Neural progenitor cell (in vitro differentiated cells): ENCODE data around the gene MAPK10. TPM values are rescaled to one million over a fixed set of nuclear protein-coding genes. Genes with fewer than 3 reads are reported as not detected.

Source experiments
- DNase-seq: peaks from one replicate; pipeline ENCODE4 v3.0.0-alpha.2; 2016; ENCODE audit warnings: low spot score
- H2AFZ ChIP-seq: fragments of 200-600 bp; sonication (generic); replicated peaks from 2 replicates; pipeline ENCODE4 v1.6.1; 2016; ENCODE audit warnings: antibody characterized with exemption
- H3F3A ChIP-seq: fragments of 200-600 bp; sonication (generic); 2 replicates; pipeline ENCODE4 v1.6.1; 2016; ENCODE audit warnings: antibody characterized with exemption, low read depth
- H3K27ac ChIP-seq: fragments of 200-600 bp; sonication (generic); 2 replicates; pipeline ENCODE4 v1.5.1; 2016; ENCODE audit warnings: mild to moderate bottlenecking
- H3K27me3 ChIP-seq: fragments of 200-600 bp; sonication (generic); 2 replicates; pipeline ENCODE4 v1.6.1; 2016; ENCODE audit warnings: mild to moderate bottlenecking, moderate library complexity
- H3K36me3 ChIP-seq: fragments of 200-600 bp; sonication (generic); 2 replicates; pipeline ENCODE4 v1.5.1; 2016
- H3K4me1 ChIP-seq: fragments of 200-600 bp; sonication (generic); 2 replicates; pipeline ENCODE4 v1.6.1; 2016; ENCODE audit warnings: mixed run types
- H3K4me2 ChIP-seq: fragments of 200-600 bp; sonication (generic); 2 replicates; pipeline ENCODE4 v1.6.1; 2016
- H3K4me3 ChIP-seq: fragments of 200-600 bp; sonication (generic); 2 replicates; pipeline ENCODE4 v1.5.1; 2016
- H3K79me2 ChIP-seq: fragments of 200-600 bp; sonication (generic); 2 replicates; pipeline ENCODE4 v1.6.1; 2016; ENCODE audit warnings: low read depth
- H3K9ac ChIP-seq: fragments of 200-600 bp; sonication (generic); 2 replicates; pipeline ENCODE4 v1.6.1; 2016
- H3K9me3 ChIP-seq: fragments of 200-600 bp; sonication (generic); 2 replicates; pipeline ENCODE4 v1.5.1; 2016; ENCODE audit warnings: low read depth
- H4K20me1 ChIP-seq: fragments of 200-600 bp; sonication (generic); 2 replicates; pipeline ENCODE4 v1.6.1; 2016; ENCODE audit warnings: low read depth
- H3K27ac Mint-ChIP-seq: 3 replicates; pipeline ENCODE4 v1.8.0; 2021; ENCODE audit warnings: mixed read lengths
- H3K27me3 Mint-ChIP-seq: 2 replicates; pipeline ENCODE4 v1.8.0; 2022; ENCODE audit warnings: low read depth, mild to moderate bottlenecking, inconsistent platforms, moderate library complexity, mixed read lengths; ENCODE audit not compliant: insufficient read depth
- H3K36me3 Mint-ChIP-seq: 3 replicates; pipeline ENCODE4 v1.8.0; 2021; ENCODE audit warnings: mixed read lengths
- H3K4me1 Mint-ChIP-seq: 3 replicates; pipeline ENCODE4 v1.8.0; 2021; ENCODE audit warnings: mixed read lengths
- H3K4me3 Mint-ChIP-seq: 3 replicates; pipeline ENCODE4 v1.8.0; 2021; ENCODE audit warnings: mild to moderate bottlenecking, moderate library complexity, mixed read lengths
- H3K9me3 Mint-ChIP-seq: 3 replicates; pipeline ENCODE4 v1.8.0; 2020; ENCODE audit warnings: mixed read lengths
- EZH2 ChIP-seq: fragments of 200-600 bp; sonication (generic); IDR thresholded peaks from 2 replicates; pipeline ENCODE4 v1.6.1; 2017; ENCODE audit warnings: antibody characterized with exemption, mild to moderate bottlenecking, moderate library complexity
- EZH2phosphoT487 ChIP-seq: fragments of 200-600 bp; sonication (generic); IDR thresholded peaks from 2 replicates; pipeline ENCODE4 v1.6.1; 2017; ENCODE audit warnings: antibody characterized with exemption
- total RNA-seq: library from RNA; depleted of rRNA; stranded (reverse); fragments of >200 nt; gene quantifications from 2 replicates; pipeline ENCODE4 v1.2.3, GENCODE V29; 2015; ENCODE audit warnings: low replicate concordance
- TF ChIP-seq, protein P1 (sequence below): fragments of 200-600 bp; sonication (generic); IDR thresholded peaks from 2 replicates; pipeline ENCODE4 v1.5.1; 2017; ENCODE audit warnings: antibody characterized with exemption, mild to moderate bottlenecking

Gene MAPK10
- total RNA-seq, 1 donor from 2014 or later: 383 TPM

DNA sequence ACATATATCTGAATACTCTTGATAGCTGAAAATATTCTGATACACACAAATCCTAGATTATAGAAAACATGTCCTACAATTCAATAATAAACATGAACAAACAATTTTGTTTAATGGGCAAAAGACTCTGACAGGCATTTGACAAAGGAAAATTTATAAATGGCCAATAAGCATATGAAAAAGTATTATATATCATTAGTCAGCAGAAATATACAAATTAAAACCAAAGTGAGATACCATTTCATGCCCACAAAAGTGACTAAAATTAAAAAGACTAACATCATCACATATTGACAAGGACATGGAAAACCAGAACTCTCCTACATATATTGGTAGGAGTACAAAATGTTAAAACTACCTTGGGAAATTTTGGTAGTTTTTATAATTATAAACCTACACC is 2.7 kb upstream of the MAPK10 start:
- no peak overlapping the region for H3K4me3 Mint-ChIP-seq
- no peaks in the 10 kb centered on the region for H3K9me3 Mint-ChIP-seq
- no peak for DNase-seq
- Histone ChIP-seq H3K9ac (no peak overlapping the region), H3K36me3 (no peaks in the 10 kb centered on the region), H3K27me3 (no peaks in the 10 kb centered on the region), H3K79me2 (peaks cover 42% of the 10 kb centered on the region), H3K4me2 (no peak overlapping the region), H4K20me1 (peaks cover 3% of the 10 kb centered on the region), H3K4me1 (peaks cover 29% of the 10 kb centered on the region), H3F3A (peaks cover 21% of the 10 kb centered on the region), H3K4me3 (no peak overlapping the region), H3K9me3 (no peaks in the 10 kb centered on the region), H2AFZ (no peak overlapping the region), H3K27ac (no peak overlapping the region)
- peaks cover 2% of the 10 kb centered on the region for H3K36me3 Mint-ChIP-seq
- H3K27ac Mint-ChIP-seq: no peak overlapping the region
- peaks cover 29% of the 10 kb centered on the region for H3K4me1 Mint-ChIP-seq
- no peaks in the 10 kb centered on the region for H3K27me3 Mint-ChIP-seq
- TF ChIP-seq EZH2phosphoT487 (no peak), EZH2 (no peak)
- TF ChIP-seq, protein P1, sequence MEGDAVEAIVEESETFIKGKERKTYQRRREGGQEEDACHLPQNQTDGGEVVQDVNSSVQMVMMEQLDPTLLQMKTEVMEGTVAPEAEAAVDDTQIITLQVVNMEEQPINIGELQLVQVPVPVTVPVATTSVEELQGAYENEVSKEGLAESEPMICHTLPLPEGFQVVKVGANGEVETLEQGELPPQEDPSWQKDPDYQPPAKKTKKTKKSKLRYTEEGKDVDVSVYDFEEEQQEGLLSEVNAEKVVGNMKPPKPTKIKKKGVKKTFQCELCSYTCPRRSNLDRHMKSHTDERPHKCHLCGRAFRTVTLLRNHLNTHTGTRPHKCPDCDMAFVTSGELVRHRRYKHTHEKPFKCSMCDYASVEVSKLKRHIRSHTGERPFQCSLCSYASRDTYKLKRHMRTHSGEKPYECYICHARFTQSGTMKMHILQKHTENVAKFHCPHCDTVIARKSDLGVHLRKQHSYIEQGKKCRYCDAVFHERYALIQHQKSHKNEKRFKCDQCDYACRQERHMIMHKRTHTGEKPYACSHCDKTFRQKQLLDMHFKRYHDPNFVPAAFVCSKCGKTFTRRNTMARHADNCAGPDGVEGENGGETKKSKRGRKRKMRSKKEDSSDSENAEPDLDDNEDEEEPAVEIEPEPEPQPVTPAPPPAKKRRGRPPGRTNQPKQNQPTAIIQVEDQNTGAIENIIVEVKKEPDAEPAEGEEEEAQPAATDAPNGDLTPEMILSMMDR: no peak

DNA sequence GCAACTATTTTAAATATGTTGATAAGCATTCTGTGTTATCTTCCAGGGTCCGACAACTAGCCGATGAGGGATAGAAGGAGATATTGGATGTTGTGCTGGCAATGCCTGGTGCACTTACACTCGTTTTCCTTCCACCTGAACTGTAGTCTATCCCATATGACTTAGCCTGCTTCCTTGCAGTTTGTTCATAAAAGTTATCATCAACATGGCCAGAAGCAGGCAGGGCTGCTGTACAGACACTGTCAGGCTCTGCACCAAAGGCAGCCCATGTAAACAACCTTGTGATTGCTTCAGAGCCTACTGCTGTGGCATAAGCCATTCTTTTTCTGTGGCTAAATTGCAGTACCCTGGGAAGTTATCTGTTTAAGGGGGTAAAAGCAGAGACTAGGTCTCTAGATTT is 1.6 kb downstream of the MAPK10 start:
- Histone ChIP-seq H4K20me1 (peaks cover 13% of the 10 kb centered on the region), H3K36me3 (peaks cover 21% of the 10 kb centered on the region), H3K9ac (peak overlapping the region; percentile 64), H2AFZ (no peak overlapping the region), H3K9me3 (no peaks in the 10 kb centered on the region), H3K79me2 (peaks cover 85% of the 10 kb centered on the region), H3K4me2 (peak overlapping the region; percentile 100), H3F3A (peaks cover 24% of the 10 kb centered on the region), H3K4me1 (peaks cover 65% of the 10 kb centered on the region), H3K27me3 (no peaks in the 10 kb centered on the region), H3K27ac (peak overlapping the region; percentile 92), H3K4me3 (peak overlapping the region; percentile 90)
- Mint-ChIP-seq H3K9me3 (no peaks in the 10 kb centered on the region), H3K27me3 (no peaks in the 10 kb centered on the region), H3K27ac (peak overlapping the region; percentile 83), H3K4me3 (peak overlapping the region; percentile 92), H3K36me3 (peaks cover 14% of the 10 kb centered on the region), H3K4me1 (peaks cover 48% of the 10 kb centered on the region)
- TF ChIP-seq, protein P1: no peak
- TF ChIP-seq EZH2phosphoT487 (no peak), EZH2 (no peak)
- DNase-seq: peak; percentile 15

DNA sequence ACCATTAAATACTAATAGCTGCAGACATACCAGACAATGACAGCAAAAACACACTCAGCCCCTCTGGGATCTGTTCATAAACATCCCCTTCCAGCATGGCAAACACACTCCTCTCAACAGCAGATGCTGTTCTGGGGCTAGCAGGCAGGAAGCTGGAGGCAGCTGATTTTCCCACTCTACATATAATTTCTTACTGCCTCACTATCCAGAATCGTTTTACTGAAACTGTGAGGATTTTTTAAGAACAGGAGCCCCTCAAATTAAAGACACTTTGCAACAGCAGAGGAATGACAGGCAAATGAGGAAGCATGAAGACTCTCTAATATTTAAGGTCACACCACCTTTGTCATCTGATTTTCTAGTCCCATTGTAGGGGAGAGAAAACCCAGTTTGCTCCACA is 2.2 kb downstream of the MAPK10 start:
- H3K27me3 ChIP-seq: no peaks in the 10 kb centered on the region
- peak overlapping the region; percentile 100 for H3K4me2 ChIP-seq
- peaks cover 30% of the 10 kb centered on the region for H3F3A ChIP-seq
- H3K4me1 ChIP-seq: peaks cover 71% of the 10 kb centered on the region
- no peak for DNase-seq
- peak overlapping the region; percentile 89 for H3K27ac Mint-ChIP-seq
- H3K4me3 Mint-ChIP-seq: peak overlapping the region; percentile 92
- no peaks in the 10 kb centered on the region for H3K9me3 Mint-ChIP-seq
- peaks cover 25% of the 10 kb centered on the region for H3K36me3 ChIP-seq
- peaks cover 13% of the 10 kb centered on the region for H4K20me1 ChIP-seq
- H3K4me1 Mint-ChIP-seq: peaks cover 48% of the 10 kb centered on the region
- H2AFZ ChIP-seq: no peak overlapping the region
- H3K9ac ChIP-seq: peak overlapping the region; percentile 64
- H3K27me3 Mint-ChIP-seq: no peaks in the 10 kb centered on the region
- no peaks in the 10 kb centered on the region for H3K9me3 ChIP-seq
- TF ChIP-seq, protein P1: no peak
- no peak for TF ChIP-seq EZH2phosphoT487
- no peak for TF ChIP-seq EZH2
- H3K4me3 ChIP-seq: peak overlapping the region; percentile 90
- peaks cover 91% of the 10 kb centered on the region for H3K79me2 ChIP-seq
- peak overlapping the region; percentile 34 for H3K27ac ChIP-seq
- H3K36me3 Mint-ChIP-seq: peaks cover 20% of the 10 kb centered on the region
